Activated CD4-positive, alpha-beta memory T cell treated with anti-CD3 and anti-CD28 coated beads for 36 hours (primary cell): Measurements from ENCODE around the gene CLIC6. TPM values are rescaled to one million over a fixed set of nuclear protein-coding genes. Genes with fewer than 3 reads are reported as not detected.

Experiments
- CTCF ChIA-PET: fragments of 350-600 bp; sonication (Branson Sonifier 250); formaldehyde crosslinking; loops from one replicate; lab custom pipeline; 2021; ENCODE audit warnings: antibody characterized with exemption, inconsistent platforms; lab: Charles Lee
- POLR2A ChIA-PET: fragments of 350-600 bp; sonication (Branson Sonifier 250); formaldehyde crosslinking; loops from one replicate; lab custom pipeline; 2021; ENCODE audit warnings: antibody characterized with exemption; lab: Charles Lee
- DNase-seq: peaks from one replicate; pipeline ENCODE4 v3.0.0-alpha.2; 2020
- H3K27ac Mint-ChIP-seq: one replicate; pipeline ENCODE4 v1.8.0; 2021; ENCODE audit warnings: mixed read lengths
- H3K27me3 Mint-ChIP-seq: one replicate; pipeline ENCODE4 v1.8.0; 2021; ENCODE audit warnings: mixed read lengths
- H3K36me3 Mint-ChIP-seq: one replicate; pipeline ENCODE4 v1.8.0; 2021; ENCODE audit warnings: mixed read lengths
- H3K4me1 Mint-ChIP-seq: one replicate; pipeline ENCODE4 v1.8.0; 2021; ENCODE audit warnings: low read depth, mixed read lengths
- H3K4me3 Mint-ChIP-seq: one replicate; pipeline ENCODE4 v1.8.0; 2021; ENCODE audit warnings: mild to moderate bottlenecking, mixed read lengths
- H3K9me3 Mint-ChIP-seq: one replicate; pipeline ENCODE4 v1.8.0; 2021; ENCODE audit warnings: mixed read lengths
- intact Hi-C: fragments of 100-400 bp; cut with micrococcal nuclease; formaldehyde crosslinking; loops from one replicate; pipeline ENCODE4 v1.15.1; 2023
- total RNA-seq, 2 experiments: library from RNA; stranded (reverse); gene quantifications; one replicate each; pipeline ENCODE4 v1.2.3, GENCODE V29; 2021

Gene CLIC6
- total RNA-seq, 2 experiments from 2014 or later, result 0.10 to 0.14 TPM

DNA sequence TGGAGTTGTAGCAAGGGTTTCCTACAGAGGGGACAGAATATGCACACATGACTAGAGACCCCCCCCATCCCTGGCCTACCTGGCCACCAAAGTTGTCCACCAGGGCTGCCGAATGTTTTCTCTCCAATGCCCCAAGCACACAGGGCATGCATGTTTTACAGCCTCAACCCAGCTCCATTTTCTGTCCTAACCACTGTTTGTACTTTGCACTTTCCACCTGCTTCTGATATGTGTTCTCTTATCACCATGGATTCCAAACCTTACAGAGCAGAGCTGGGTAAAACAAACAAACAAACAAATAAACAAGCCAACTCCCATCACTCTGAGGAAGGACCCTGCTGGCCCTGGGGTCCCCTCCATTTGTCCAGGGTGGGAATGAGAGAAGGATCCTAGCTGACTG, 27.3 kb downstream of the CLIC6 start:
- H3K4me1 Mint-ChIP-seq, result peaks cover 4% of the 10 kb centered on the region
- intact Hi-C loops, result no loop called here
- CTCF ChIA-PET, result interaction anchor here (0.8 to 1.8 kb wide), 2 partner anchors 12 to 65 kb away, joined by 3 to 5 read pairs; no protein-coding TSS in a partner anchor
- no peak overlapping the region for H3K4me3 Mint-ChIP-seq
- no peak for DNase-seq
- no peaks in the 10 kb centered on the region for H3K36me3 Mint-ChIP-seq
- H3K27ac Mint-ChIP-seq, result no peak overlapping the region
- H3K9me3 Mint-ChIP-seq, result peaks cover 2% of the 10 kb centered on the region
- peaks cover 22% of the 10 kb centered on the region for H3K27me3 Mint-ChIP-seq
- POLR2A ChIA-PET, result no interaction called here

DNA sequence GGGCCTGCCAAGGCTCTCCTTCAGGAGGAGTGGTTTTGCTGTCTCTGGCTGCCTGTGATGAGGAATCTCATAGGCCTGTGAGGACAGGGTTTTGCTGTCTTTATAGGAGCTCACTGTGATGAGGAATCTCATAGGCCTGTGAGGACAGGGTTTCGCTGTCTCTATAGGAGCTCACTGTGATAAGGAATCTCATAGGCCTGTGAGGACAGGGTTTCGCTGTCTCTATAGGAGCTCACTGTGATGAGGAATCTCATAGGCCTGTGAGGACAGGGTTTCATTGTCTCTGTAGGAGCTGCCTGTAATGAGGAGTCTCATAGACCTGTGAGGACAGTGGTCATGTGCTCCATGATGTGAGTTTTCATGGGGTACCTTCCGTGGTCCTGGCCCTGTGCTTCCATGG, 29.0 kb downstream of the CLIC6 start:
- Mint-ChIP-seq H3K9me3 (peaks cover 2% of the 10 kb centered on the region), H3K27me3 (peaks cover 10% of the 10 kb centered on the region), H3K4me1 (peaks cover 4% of the 10 kb centered on the region), H3K27ac (no peak overlapping the region), H3K4me3 (no peak overlapping the region), H3K36me3 (no peaks in the 10 kb centered on the region)
- DNase-seq, result no peak
- ChIA-PET CTCF (interaction anchor here (0.6 kb wide), 1 partner anchor 13 kb away, joined by 3 read pairs; no protein-coding TSS in a partner anchor), POLR2A (no interaction called here)
- intact Hi-C loops, result no loop called here

GRCh38 chr21:34698270-34699015, 29.6 kb downstream of the CLIC6 start:
- intact Hi-C loops, result no loop called here
- CTCF ChIA-PET, result interaction anchor here (0.6 kb wide), 1 partner anchor 12 kb away, joined by 3 read pairs; no protein-coding TSS in a partner anchor

DNA sequence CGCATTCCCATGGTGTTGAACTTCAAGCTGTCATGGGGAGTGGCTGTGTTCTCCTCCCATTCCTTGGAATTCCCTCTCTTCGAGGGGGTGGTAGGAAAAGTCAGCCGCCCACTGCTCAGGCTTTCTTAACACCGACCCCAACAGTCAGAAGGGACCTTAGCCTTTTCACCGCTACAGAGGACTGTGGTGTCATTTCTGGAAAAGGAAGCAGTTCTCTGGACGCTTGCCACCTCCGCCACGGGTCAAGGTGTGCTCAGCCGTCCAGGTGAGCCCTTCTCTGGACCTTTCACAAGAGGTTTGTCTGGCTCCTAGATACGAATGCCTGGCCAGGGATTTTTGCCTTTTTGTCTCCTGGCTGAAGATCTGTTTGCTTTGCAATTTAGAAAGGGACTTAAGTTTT, 31.8 kb downstream of the CLIC6 start:
- Mint-ChIP-seq H3K36me3 (no peaks in the 10 kb centered on the region), H3K4me1 (no peaks in the 10 kb centered on the region), H3K4me3 (no peak overlapping the region), H3K27me3 (peaks cover 24% of the 10 kb centered on the region), H3K9me3 (no peaks in the 10 kb centered on the region), H3K27ac (no peak overlapping the region)
- DNase-seq, result no peak
- CTCF ChIA-PET, result no interaction called here
- intact Hi-C loops, result no loop called here
- POLR2A ChIA-PET, result no interaction called here

More at GRCh38 chr21:34698270-34699015, 29.6 kb downstream of the CLIC6 start:
- Mint-ChIP-seq H3K4me1 (peaks cover 2% of the 10 kb centered on the region), H3K27ac (no peak overlapping the region), H3K9me3 (peaks cover 2% of the 10 kb centered on the region), H3K36me3 (no peaks in the 10 kb centered on the region), H3K4me3 (no peak overlapping the region), H3K27me3 (peaks cover 12% of the 10 kb centered on the region)
- DNase-seq, result no peak
- POLR2A ChIA-PET, result no interaction called here

GRCh38 chr21:34701726-34702125, 32.9 kb downstream of the CLIC6 start:
- Mint-ChIP-seq H3K36me3 (no peaks in the 10 kb centered on the region), H3K4me3 (no peak overlapping the region), H3K4me1 (peaks cover 2% of the 10 kb centered on the region), H3K9me3 (no peaks in the 10 kb centered on the region), H3K27ac (no peak overlapping the region), H3K27me3 (peaks cover 25% of the 10 kb centered on the region)
- ChIA-PET POLR2A (interaction anchor here (0.5 kb wide), 1 partner anchor 27 kb away, joined by 4 read pairs; no protein-coding TSS in a partner anchor), CTCF (interaction anchor here (1.2 kb wide), 1 partner anchor 9 kb away, joined by 3 read pairs; no protein-coding TSS in a partner anchor)
- no peak for DNase-seq
- intact Hi-C loops, result no loop called here

DNA sequence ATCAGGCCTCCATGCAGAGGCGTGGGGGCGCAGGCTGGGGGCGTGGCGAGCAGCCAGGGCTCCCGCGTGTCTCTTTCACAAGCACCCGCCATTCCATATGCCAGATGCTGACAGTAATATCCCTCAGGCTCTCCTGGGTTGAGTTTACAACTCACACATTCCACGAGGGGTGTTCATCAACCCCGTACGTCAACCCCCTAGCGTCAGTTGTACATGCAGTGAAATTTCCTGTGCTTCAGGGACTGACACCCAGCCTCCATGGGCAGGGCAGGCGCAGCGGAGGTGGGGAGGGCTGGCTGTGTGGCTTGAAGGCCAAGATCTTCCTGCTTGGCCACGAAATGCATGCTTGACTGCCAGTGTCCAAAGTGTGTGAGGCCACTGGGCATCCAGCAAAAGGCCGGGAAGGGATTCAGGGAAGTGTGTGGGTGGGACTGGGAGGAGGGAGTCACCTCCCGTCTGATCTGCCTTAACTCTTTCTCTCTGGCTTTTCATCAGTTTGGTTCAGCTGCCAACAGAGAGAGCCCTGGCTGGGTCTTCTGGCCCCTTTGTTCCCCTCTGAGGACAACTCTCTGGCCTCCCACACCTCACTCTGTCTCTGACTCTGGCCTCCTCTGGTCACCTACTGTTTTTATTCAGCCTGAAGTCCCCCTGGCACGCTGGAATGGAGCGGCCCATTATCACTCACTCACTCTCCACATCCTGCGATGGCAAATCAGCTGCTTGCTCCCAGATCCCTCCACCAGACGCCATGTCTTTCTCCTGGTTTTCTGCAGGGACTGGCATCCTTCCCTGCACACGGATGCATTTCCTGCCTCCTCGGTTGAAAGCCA, 33.8 kb downstream of the CLIC6 start:
- Mint-ChIP-seq H3K27ac (no peak overlapping the region), H3K27me3 (peaks cover 25% of the 10 kb centered on the region), H3K4me3 (no peak overlapping the region), H3K36me3 (no peaks in the 10 kb centered on the region), H3K4me1 (peaks cover 9% of the 10 kb centered on the region), H3K9me3 (no peaks in the 10 kb centered on the region)
- no peak for DNase-seq
- intact Hi-C loops, result no loop called here
- CTCF ChIA-PET, result interaction anchor here (1.2 kb wide), 1 partner anchor 10 kb away, joined by 3 read pairs; no protein-coding TSS in a partner anchor
- POLR2A ChIA-PET, result interaction anchor here (0.5 kb wide), 1 partner anchor 28 kb away, joined by 4 read pairs; no protein-coding TSS in a partner anchor

- Mint-ChIP-seq H3K4me3 (no peak overlapping the region), H3K9me3 (no peaks in the 10 kb centered on the region), H3K27ac (no peak overlapping the region), H3K27me3 (peaks cover 25% of the 10 kb centered on the region), H3K36me3 (no peaks in the 10 kb centered on the region), H3K4me1 (peaks cover 19% of the 10 kb centered on the region)
- DNase-seq, result no peak
- ChIA-PET CTCF (interaction anchor here (0.6 kb wide), 1 partner anchor 10 kb away, joined by 3 read pairs; no protein-coding TSS in a partner anchor), POLR2A (no interaction called here)
- intact Hi-C loops, result no loop called here
Observed at GRCh38 chr21:34703571-34703970, 34.8 kb downstream of the CLIC6 start.

- no peak for DNase-seq
- Mint-ChIP-seq H3K36me3 (no peaks in the 10 kb centered on the region), H3K4me3 (no peak overlapping the region), H3K27me3 (peaks cover 26% of the 10 kb centered on the region), H3K4me1 (peaks cover 20% of the 10 kb centered on the region), H3K9me3 (no peaks in the 10 kb centered on the region), H3K27ac (no peak overlapping the region)
- ChIA-PET CTCF (interaction anchor here (1.2 kb wide), 1 partner anchor 10 kb away, joined by 4 read pairs; no protein-coding TSS in a partner anchor), POLR2A (interaction anchor here (0.8 kb wide), 1 partner anchor 232 kb away, joined by 3 read pairs; no protein-coding TSS in a partner anchor)
- intact Hi-C loops, result no loop called here
Observed at GRCh38 chr21:34704119-34704518, 35.3 kb downstream of the CLIC6 start.

DNA sequence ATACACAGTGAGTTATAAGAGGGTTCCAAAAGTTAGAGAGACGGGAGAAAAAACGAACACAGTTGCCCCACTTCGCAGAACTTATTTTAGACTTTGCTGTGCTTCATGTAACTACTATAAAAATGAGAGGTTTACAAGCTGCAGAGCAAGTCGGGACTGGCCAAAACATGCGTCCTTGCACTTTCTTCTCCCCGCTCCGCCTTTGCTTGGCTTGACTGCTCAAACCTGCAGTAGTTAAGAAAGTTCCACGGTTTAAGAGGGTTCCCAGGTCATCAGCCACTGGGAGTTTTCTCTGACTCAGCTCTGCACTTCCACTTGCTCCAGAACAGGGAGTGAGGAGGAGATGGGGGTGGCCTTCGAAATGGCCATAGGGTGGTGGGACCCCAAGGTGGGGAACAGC, 36.2 kb downstream of the CLIC6 start:
- peaks cover 29% of the 10 kb centered on the region for H3K27me3 Mint-ChIP-seq
- intact Hi-C loops, result loop anchor here (5.0 kb wide), 4 partner anchors 102 to 382 kb away; partner anchors contain the start of gene RUNX1
- H3K4me1 Mint-ChIP-seq, result peaks cover 20% of the 10 kb centered on the region
- H3K4me3 Mint-ChIP-seq, result no peak overlapping the region
- DNase-seq, result no peak
- no peaks in the 10 kb centered on the region for H3K9me3 Mint-ChIP-seq
- H3K36me3 Mint-ChIP-seq, result no peaks in the 10 kb centered on the region
- ChIA-PET CTCF (interaction anchor here (1.2 kb wide), 1 partner anchor 11 kb away, joined by 4 read pairs; no protein-coding TSS in a partner anchor), POLR2A (no interaction called here)
- H3K27ac Mint-ChIP-seq, result no peak overlapping the region

DNA sequence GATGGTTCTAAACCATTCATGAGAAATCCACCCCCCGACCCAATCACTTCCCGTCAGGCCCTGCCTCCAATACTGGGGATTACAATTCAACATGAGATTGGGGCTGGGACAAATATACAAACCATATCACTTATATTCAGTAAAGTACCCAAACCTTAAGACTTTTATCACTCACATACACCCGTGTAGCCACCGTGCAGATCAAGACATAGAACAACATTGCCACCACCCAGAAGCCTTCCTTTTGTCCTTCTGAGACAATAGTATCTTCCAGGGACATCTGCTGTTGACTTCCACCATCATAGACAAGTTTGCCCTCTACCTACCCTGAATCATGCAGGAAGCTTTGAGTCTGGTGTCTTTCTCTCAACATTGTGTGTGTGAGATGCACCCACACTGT, 37.5 kb downstream of the CLIC6 start:
- no peak for DNase-seq
- Mint-ChIP-seq H3K4me1 (peaks cover 20% of the 10 kb centered on the region), H3K36me3 (no peaks in the 10 kb centered on the region), H3K27me3 (peaks cover 33% of the 10 kb centered on the region), H3K4me3 (no peak overlapping the region), H3K27ac (no peak overlapping the region), H3K9me3 (no peaks in the 10 kb centered on the region)
- ChIA-PET POLR2A (no interaction called here), CTCF (interaction anchor here (1.1 to 1.5 kb wide), 2 partner anchors 12 to 39 kb away, joined by 4 to 9 read pairs; no protein-coding TSS in a partner anchor)
- intact Hi-C loops, result loop anchor here (5.0 kb wide), 4 partner anchors 101 to 381 kb away; partner anchors contain the start of gene RUNX1

DNA sequence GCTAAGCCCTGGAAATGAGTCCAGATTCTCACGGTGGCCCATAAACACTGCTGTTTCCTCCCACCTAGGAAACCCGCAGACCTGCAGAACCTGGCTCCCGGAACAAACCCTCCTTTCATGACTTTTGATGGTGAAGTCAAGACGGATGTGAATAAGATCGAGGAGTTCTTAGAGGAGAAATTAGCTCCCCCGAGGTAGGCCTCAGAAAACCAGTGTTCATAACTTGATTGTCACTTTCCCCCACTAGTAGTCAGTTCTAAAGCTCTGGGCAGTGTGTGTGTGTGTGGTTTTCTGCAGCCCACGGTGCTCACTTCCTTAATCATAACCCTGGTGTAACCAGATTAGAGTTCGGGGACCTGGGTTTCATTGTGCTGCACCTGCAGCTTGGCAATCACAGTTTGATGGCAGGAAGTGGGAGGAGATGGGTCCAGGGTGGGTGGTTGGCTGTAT, 39.1 kb downstream of the CLIC6 start:
- H3K36me3 Mint-ChIP-seq, result no peaks in the 10 kb centered on the region
- intact Hi-C loops, result loop anchor here (1.0 to 5.0 kb wide), 5 partner anchors 7 to 379 kb away; partner anchors contain the start of gene RUNX1
- H3K4me1 Mint-ChIP-seq, result peaks cover 20% of the 10 kb centered on the region
- no peaks in the 10 kb centered on the region for H3K9me3 Mint-ChIP-seq
- no peak overlapping the region for H3K4me3 Mint-ChIP-seq
- ChIA-PET CTCF (interaction anchor here (1.0 to 3.6 kb wide), 9 partner anchors 8 to 1132 kb away, joined by 3 to 21 read pairs (median 3); no protein-coding TSS in a partner anchor), POLR2A (interaction anchor here (0.6 to 1.5 kb wide), 7 partner anchors 8 to 1038 kb away, joined by 3 to 4 read pairs (median 3); no protein-coding TSS in a partner anchor)
- peak; percentile 85 for DNase-seq
- peak overlapping the region; percentile 15 for H3K27ac Mint-ChIP-seq
- H3K27me3 Mint-ChIP-seq, result peaks cover 41% of the 10 kb centered on the region
